Common myeloid progenitor, CD34-positive (primary cell): ENCODE data around the gene TOMM40.
"Not testable (repeated sequence)": the region's sequence is repeated elsewhere in the genome, so short reads cannot be mapped to it uniquely, and the experiment has no call there.

Source experiments
- CTCF ChIA-PET: fragments of 350-600 bp; sonication (Branson Sonifier 250); formaldehyde crosslinking; loops from one replicate; lab custom pipeline; 2021; ENCODE audit warnings: antibody characterized with exemption; lab: Charles Lee
- POLR2A ChIA-PET: fragments of 350-600 bp; sonication (Branson Sonifier 250); formaldehyde crosslinking; loops from one replicate; lab custom pipeline; 2021; ENCODE audit warnings: antibody characterized with exemption; lab: Charles Lee
- DNase-seq, 3 donors: peaks; one replicate each; pipeline versions ENCODE4 v3.0.0 to v3.0.0-alpha.2; 2013
- H3K27ac ChIP-seq, 2 experiments: 1 replicate in 1 of 2; 2 replicates in 1 of 2; pipeline ENCODE4 v1.7.0; 2013; ENCODE audit warnings: inconsistent platforms in 2 of 2, low read length in 2 of 2, mild to moderate bottlenecking in 2 of 2, low read depth in 1 of 2, moderate library complexity in 1 of 2; ENCODE audit not compliant: severe bottlenecking in 2 of 2, insufficient read depth in 1 of 2, poor library complexity in 1 of 2
- H3K27me3 ChIP-seq, 5 experiments: replicated peaks in 2 of 5; 1 replicate in 3 of 5; 2 replicates in 2 of 5; pipeline versions ENCODE4 v1.6.1 to v1.7.0; 2013; ENCODE audit warnings: low read length in 4 of 5, mild to moderate bottlenecking in 2 of 5, moderate library complexity in 2 of 5, inconsistent platforms in 1 of 5; ENCODE audit not compliant: insufficient read depth in 5 of 5, control insufficient read depth in 4 of 5
- H3K36me3 ChIP-seq, 4 experiments: 1 replicate in 2 of 4; 2 replicates in 2 of 4; pipeline versions ENCODE4 v1.6.1 to v1.7.0; 2013; ENCODE audit warnings: low read length in 3 of 4, control low read depth in 1 of 4, mild to moderate bottlenecking in 1 of 4; ENCODE audit not compliant: control insufficient read depth in 4 of 4, insufficient read depth in 4 of 4
- H3K4me1 ChIP-seq, 4 experiments: 1 replicate in 3 of 4; 2 replicates in 1 of 4; pipeline versions ENCODE4 v1.6.1 to v1.7.1; 2013; ENCODE audit warnings: low read length in 3 of 4, mild to moderate bottlenecking in 3 of 4, control low read depth in 1 of 4, inconsistent platforms in 1 of 4, moderate library complexity in 1 of 4; ENCODE audit not compliant: control insufficient read depth in 4 of 4, insufficient read depth in 4 of 4; ENCODE audit errors: control extremely low read depth in 1 of 4
- H3K4me3 ChIP-seq, 7 experiments: 1 replicate in 4 of 7; 2 replicates in 3 of 7; pipeline versions ENCODE4 v1.5.1 to v1.7.0; 2013; ENCODE audit warnings: mild to moderate bottlenecking in 7 of 7, low read length in 6 of 7, moderate library complexity in 6 of 7, inconsistent platforms in 2 of 7, low read depth in 2 of 7, control low read depth in 1 of 7; ENCODE audit not compliant: insufficient read depth in 4 of 7, control insufficient read depth in 1 of 7; ENCODE audit errors: extremely low read depth in 1 of 7
- H3K9me3 ChIP-seq, 5 experiments: 1 replicate in 4 of 5; 2 replicates in 1 of 5; pipeline versions ENCODE4 v1.6.1 to v1.7.1; 2013; ENCODE audit warnings: low read length in 4 of 5, mild to moderate bottlenecking in 2 of 5, inconsistent platforms in 1 of 5, low read depth in 1 of 5, moderate library complexity in 1 of 5; ENCODE audit not compliant: control insufficient read depth in 4 of 5, insufficient read depth in 2 of 5; ENCODE audit errors: control extremely low read depth in 1 of 5
- WGBS: methylation state at CpG from one replicate; pipeline ENCODE4 v1.1.5; 2013; ENCODE audit not compliant: insufficient coverage; 5-methylcytosine and 5-hydroxymethylcytosine counted together

Gene TOMM40

DNA sequence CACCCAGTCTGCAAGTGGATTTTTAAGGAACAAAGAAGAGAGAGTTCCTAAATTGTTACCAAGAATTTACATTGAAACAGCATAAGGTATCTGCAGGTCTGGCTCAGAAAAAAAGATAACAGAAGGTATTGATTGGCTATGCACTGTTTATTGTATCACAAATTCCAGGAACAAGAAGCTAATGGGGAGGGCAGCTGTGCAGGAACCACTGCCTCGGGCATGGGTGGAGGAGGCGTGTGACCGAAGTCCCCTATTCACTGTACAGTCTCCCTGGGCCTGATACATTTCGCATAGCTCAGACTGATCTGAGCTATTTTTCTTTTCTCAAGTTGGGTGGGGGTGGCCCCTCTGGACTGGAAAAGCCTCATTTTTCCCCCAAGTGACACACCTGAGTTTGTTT, 33.2 kb upstream of the TOMM40 start:
- Histone ChIP-seq H3K27me3 (no peaks in the 10 kb centered on the region), H3K27ac (no peak overlapping the region), H3K9me3 (no peaks in the 10 kb centered on the region), H3K4me1 (peaks cover 0 to 48% (median 31%) of the 10 kb centered on the region in 4 experiments), H3K36me3 (peaks cover 0 to 4% (median 1%) of the 10 kb centered on the region in 4 experiments), H3K4me3 (no peak overlapping the region)
- CTCF ChIA-PET, result interaction anchor here (1.3 to 4.8 kb wide), 6 partner anchors 8 to 25 kb away, joined by 4 to 16 read pairs (median 6); partner anchors contain the start of gene NECTIN2
- 77% methylated on average over 3 of the region's 4 CpGs for WGBS
- POLR2A ChIA-PET, result no interaction called here
- no peak for DNase-seq

DNA sequence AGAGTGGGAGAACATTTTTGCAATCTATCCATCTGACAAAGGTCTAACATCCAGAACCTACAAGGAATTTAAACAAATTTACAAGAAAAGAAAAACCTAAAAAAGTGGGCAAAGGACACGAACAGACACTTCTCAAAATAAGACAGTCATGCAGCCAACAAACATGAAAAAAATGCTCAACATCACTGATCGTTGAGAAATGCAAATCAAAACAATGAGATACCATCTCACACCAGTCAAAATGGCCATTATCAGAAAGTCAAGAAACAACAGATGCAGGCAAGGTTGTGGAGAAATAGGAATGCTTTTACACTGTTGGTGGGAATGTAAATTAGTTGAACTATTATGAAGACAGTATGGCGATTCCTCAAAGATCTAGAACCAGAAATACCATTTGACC, 29.5 kb upstream of the TOMM40 start:
- H3K4me3 ChIP-seq, H3K9me3 ChIP-seq, CTCF ChIA-PET, H3K27ac ChIP-seq, H3K27me3 ChIP-seq, DNase-seq, POLR2A ChIA-PET: not testable (repeated sequence)
- WGBS, result no CpG with 5 or more reads among the region's 3 CpGs
- H3K36me3 ChIP-seq, result peaks cover 0 to 11% (median 7%) of the 10 kb centered on the region in 4 experiments
- H3K4me1 ChIP-seq, result peaks cover 0 to 23% (median 21%) of the 10 kb centered on the region in 4 experiments

DNA sequence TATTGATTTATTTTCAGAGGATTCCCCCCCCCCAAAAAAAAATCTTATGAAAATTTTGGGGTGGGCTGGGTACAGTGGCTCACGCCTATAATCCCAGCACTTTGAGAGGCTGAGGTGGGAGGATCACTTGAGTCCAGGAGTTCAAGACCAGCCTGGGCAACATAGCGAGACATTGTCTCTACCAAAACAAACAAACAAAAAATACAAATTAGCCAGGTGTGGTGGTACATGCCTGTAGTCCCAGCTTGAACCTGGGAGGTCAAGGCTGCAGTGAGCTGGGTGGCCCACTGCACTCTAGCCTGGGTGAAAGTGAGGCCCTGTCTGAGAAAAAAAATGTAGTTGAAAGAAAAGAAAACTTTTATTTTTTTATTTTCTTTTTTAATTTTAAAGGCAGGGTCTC, 27.1 kb upstream of the TOMM40 start:
- CTCF ChIA-PET, result no interaction called here
- peaks cover 0 to 12% (median 7%) of the 10 kb centered on the region in 4 experiments for H3K4me1 ChIP-seq
- peaks cover 0 to 19% (median 10%) of the 10 kb centered on the region in 4 experiments for H3K36me3 ChIP-seq
- no peaks in the 10 kb centered on the region for H3K27me3 ChIP-seq
- H3K27ac ChIP-seq, result no peak overlapping the region
- POLR2A ChIA-PET, result no interaction called here
- H3K9me3 ChIP-seq, result no peaks in the 10 kb centered on the region
- DNase-seq, result no peak
- WGBS, result no CpG with 5 or more reads among the region's 2 CpGs
- no peak overlapping the region for H3K4me3 ChIP-seq

DNA sequence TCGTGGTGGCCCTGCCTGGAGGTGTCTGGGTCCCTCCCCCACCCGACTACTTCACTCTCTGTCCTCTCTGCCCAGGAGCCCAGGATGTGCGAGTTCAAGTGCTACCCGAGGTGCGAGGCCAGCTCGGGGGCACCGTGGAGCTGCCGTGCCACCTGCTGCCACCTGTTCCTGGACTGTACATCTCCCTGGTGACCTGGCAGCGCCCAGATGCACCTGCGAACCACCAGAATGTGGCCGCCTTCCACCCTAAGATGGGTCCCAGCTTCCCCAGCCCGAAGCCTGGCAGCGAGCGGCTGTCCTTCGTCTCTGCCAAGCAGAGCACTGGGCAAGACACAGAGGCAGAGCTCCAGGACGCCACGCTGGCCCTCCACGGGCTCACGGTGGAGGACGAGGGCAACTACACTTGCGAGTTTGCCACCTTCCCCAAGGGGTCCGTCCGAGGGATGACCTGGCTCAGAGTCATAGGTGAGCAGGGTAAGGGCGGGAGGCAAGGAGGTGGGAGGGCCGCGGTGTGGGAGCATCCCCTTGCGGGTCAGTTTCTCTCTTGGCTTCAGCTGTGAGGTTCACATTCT, 25.8 kb upstream of the TOMM40 start:
- no peak for DNase-seq
- WGBS, result 97% methylated on average over 27 of the region's 27 CpGs
- H3K4me3 ChIP-seq, result no peak overlapping the region
- ChIA-PET POLR2A (interaction anchor here (0.6 kb wide), 1 partner anchor 9 kb away, joined by 3 read pairs; no protein-coding TSS in a partner anchor), CTCF (no interaction called here)
- peaks cover 0 to 19% (median 9%) of the 10 kb centered on the region in 4 experiments for H3K36me3 ChIP-seq
- no peak overlapping the region for H3K27ac ChIP-seq
- peaks cover 0 to 22% (median 12%) of the 10 kb centered on the region in 4 experiments for H3K4me1 ChIP-seq
- no peaks in the 10 kb centered on the region for H3K9me3 ChIP-seq
- no peaks in the 10 kb centered on the region for H3K27me3 ChIP-seq

DNA sequence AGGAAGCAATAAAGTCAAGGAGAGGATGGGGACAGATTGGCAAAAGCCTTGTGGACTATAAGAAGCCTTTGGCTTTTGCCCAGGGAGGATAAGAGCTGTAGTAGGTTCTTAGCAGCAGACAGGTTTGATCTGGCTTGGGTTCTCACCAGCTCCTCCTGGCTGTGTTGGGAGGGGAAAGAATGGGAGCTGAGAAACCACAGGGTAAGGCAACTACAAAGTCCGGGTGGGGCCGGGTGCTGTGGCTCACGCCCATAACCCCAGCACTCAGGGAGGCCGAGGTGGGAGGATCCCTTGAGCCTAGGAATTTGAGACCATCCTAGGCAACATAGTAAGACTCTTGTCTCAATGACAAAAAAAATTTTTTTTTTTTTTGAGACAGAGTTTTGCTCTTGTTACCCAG, 24.4 kb upstream of the TOMM40 start:
- DNase-seq, result no peak
- Histone ChIP-seq H3K4me1 (peaks cover 0 to 23% (median 12%) of the 10 kb centered on the region in 4 experiments), H3K27me3 (no peaks in the 10 kb centered on the region), H3K27ac (no peak overlapping the region), H3K4me3 (no peak overlapping the region), H3K9me3 (no peaks in the 10 kb centered on the region), H3K36me3 (peaks cover 0 to 21% (median 12%) of the 10 kb centered on the region in 4 experiments)
- ChIA-PET CTCF (interaction anchor here (0.5 to 2.1 kb wide), 4 partner anchors 10 to 86 kb away, joined by 3 to 7 read pairs (median 3); no protein-coding TSS in a partner anchor), POLR2A (interaction anchor here (1.0 kb wide), 1 partner anchor 10 kb away, joined by 3 read pairs; no protein-coding TSS in a partner anchor)
- 100% methylated on average over 4 of the region's 4 CpGs for WGBS

DNA sequence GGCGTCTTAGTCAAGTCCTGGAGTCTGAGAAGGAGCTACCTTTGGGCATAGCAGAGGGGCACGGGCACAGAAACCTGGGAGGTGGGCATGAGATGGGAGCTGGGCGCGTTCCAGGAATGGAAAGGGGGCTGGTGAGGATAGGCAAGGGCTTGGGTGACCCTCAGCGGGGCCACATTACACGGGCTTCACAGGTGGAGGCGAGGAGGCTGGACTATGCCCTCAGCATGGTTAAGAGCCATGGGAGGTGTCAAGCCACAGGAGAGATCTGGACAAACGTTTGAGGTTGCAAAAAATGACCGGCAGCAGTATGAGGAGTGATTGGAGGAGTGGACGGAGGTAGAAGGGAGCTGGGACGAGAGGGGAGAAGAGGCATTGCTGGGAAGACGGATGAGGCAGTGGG, 23.5 kb upstream of the TOMM40 start:
- CTCF ChIA-PET, result interaction anchor here (0.6 to 2.1 kb wide), 4 partner anchors 9 to 17 kb away, joined by 3 to 7 read pairs (median 3); no protein-coding TSS in a partner anchor
- Histone ChIP-seq H3K4me1 (peaks cover 0 to 23% (median 12%) of the 10 kb centered on the region in 4 experiments), H3K27ac (no peak overlapping the region), H3K36me3 (peaks cover 2 to 30% (median 16%) of the 10 kb centered on the region in 4 experiments), H3K4me3 (no peak overlapping the region), H3K9me3 (no peaks in the 10 kb centered on the region), H3K27me3 (no peaks in the 10 kb centered on the region)
- POLR2A ChIA-PET, result interaction anchor here (0.6 kb wide), 1 partner anchor 316 kb away, joined by 3 read pairs; no protein-coding TSS in a partner anchor
- 91% methylated on average over 12 of the region's 12 CpGs for WGBS
- DNase-seq, result no peak
